Left ventricle myocardium superior (tissue), 1 donor: ENCODE results near the gene PFKL. TPM values are rescaled to one million over a fixed set of nuclear protein-coding genes. Genes with fewer than 3 reads are reported as not detected.

Experiments
- ATAC-seq: fragments of 200-7000 bp; cut with Tn5 transposase; one replicate; pipeline ENCODE4 v1.9.1; 2020; ENCODE audit warnings: mild to moderate bottlenecking, moderate library complexity
- DNase-seq: peaks from one replicate; pipeline ENCODE4 v3.0.0-alpha.2; 2020
- intact Hi-C: fragments of 100-400 bp; cut with micrococcal nuclease; formaldehyde crosslinking; loops from one replicate; pipeline ENCODE4 v1.11.0; 2022
- total RNA-seq: library from RNA; stranded (reverse); fragmentation: NEBNext Ultra II Directional; extraction: Animal tissue kit (Norgen Biotek cat#: 25700); gene quantifications from one replicate; pipeline ENCODE4 v1.2.1, GENCODE V29; 2021
- donor health status: DM: no; HTN: yes; CAD: no; lungs with severe emphysema.

The PFKL gene
- total RNA-seq, 1 donor from 2014 or later = 46.1 TPM

- ATAC-seq (peak; percentile 34), DNase-seq (no peak)
- intact Hi-C loops = no loop called here
Observed at GRCh38 chr21:44304877-44305293, 5.0 kb downstream of the PFKL start.

DNA sequence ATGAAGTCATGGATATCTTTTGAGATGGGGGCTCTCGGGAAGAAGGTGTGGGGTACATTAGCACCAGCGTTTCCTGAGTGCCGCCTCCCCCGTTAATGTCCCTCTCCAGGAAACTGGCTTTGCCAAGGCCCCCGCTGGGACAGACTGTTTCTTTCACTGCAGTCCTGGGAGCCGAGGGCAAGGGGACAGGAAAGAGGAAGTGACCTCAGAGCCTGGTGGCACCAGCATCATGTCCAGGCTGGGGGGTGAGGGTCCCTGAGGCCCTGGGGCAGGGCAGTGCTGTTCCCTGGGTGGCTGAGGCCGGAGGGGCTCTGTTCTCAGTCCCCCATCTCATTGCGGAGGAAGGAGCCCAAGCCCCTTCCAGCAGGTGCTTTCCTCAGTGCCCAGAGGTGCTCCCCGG is 5.8 kb downstream of the PFKL start:
- no peak for DNase-seq
- intact Hi-C loops = no loop called here
- ATAC-seq = no peak

GRCh38 chr21:44306936-44307704 is 7.3 kb downstream of the PFKL start:
- ATAC-seq = no peak
- DNase-seq = no peak
- intact Hi-C loops = no loop called here

DNA sequence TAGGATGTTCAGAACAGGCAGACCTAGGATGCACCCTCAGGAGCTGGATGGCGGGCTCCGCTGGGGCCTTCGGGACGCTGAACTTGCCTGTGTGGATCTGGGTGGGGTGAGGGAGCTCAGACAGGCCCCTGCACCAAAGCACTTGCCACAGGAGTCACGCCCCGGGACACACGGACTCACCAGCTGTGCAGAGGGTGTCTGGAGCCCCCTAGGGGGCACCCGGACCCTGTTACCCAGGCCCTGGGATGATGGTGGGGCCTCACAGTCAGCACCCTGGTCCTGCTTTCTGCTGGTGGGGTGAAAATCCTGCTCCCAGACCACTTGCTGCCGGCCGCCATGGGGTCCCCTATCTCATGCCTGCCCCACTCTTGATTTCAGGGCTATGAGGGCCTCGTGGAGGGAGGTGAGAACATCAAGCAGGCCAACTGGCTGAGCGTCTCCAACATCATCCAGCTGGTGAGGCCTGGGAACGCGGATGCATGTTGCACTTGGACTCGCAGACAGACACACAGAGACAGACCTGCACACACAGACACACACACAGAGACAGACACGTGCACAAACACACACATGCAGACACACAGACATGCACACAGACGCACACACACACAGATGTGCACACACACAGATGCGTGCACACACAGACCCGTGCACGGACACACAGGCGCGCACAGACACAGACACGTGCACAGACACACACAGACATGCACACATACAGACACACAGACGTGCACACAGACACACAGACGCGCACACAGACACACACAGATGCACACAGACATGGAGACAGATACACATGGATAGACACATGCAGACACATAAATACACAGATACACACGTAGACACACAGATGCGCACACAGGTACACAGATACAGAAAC is 11.0 kb downstream of the PFKL start:
- DNase-seq (no peak), ATAC-seq (no peak)
- intact Hi-C loops = no loop called here

DNA sequence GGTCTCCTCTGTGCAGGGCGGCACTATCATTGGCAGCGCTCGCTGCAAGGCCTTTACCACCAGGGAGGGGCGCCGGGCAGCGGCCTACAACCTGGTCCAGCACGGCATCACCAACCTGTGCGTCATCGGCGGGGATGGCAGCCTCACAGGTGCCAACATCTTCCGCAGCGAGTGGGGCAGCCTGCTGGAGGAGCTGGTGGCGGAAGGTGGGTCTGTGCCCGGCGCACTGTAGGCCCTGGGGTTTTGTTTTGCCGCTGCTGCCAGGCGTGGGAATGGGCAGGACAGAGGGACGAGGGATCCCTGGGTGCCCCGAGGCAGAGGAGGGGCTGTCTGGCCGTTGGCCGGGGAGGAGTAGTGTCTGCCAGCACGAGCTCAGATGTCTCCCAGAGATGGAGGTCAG is 12.2 kb downstream of the PFKL start:
- DNase-seq (no peak), ATAC-seq (no peak)
- intact Hi-C loops = no loop called here

- ATAC-seq (no peak), DNase-seq (no peak)
- intact Hi-C loops = no loop called here
Observed at GRCh38 chr21:44312716-44313115, 12.9 kb downstream of the PFKL start.

DNA sequence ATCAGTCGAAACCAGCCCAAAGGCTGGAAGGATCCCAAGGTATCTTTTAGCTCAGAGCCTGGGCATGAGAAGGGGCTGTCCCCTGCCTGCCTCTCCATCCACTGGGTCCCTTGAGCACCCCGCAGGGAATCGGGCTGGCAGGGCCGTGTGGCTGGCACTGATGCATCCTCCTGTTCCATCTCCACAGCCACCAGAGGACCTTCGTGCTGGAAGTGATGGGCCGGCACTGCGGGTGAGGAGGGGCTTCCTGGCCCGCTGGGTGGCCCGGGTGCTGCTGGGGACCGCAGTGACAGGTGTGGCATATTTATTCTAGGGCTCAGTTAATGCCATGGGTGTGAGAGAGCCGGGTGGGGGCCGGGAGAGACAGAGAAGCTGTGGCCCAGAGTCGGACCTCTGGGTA is 13.6 kb downstream of the PFKL start:
- intact Hi-C loops = no loop called here
- no peak for ATAC-seq
- no peak for DNase-seq

DNA sequence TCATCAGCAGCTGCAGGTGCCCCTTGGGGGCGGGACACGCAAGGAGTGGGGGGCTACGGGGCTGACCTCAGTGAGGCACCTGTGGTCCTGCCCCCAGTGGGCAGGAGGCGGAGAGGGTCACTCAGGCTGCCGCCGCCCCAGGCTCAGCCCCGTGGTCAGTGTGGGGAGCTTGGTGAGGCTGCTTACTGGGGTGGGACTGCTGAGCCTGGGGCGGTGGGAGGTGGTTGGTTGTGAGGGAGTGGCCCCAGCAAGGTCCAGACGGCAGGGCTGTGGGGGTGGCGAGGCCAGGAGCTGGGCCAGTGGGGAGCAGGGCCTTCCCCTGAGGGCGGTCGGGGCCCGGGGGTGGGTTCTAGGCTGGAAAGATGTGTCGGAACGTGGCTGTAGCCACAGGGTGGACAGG is 14.3 kb downstream of the PFKL start:
- DNase-seq (no peak), ATAC-seq (no peak)
- intact Hi-C loops = no loop called here

DNA sequence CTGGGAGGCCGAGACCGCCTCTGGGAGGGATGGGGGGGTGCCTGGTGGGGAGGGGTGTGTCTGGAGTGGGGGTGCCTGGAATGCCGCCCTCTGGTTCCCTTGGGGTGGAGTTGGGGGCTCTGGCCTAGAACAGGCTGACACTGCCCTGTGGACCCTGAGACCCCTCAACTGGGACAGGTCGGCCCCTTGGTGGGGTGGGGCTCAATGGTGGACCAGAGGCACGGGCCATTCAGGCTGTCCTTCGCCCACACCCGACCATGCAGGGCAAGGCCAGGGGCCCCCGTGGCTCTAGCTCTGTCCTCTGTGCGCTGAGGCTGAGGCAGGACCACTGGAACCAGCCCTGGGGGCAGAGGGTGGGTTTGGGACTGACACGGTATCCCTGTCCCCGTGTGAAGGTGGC is 14.7 kb downstream of the PFKL start:
- no peak for DNase-seq
- intact Hi-C loops = no loop called here
- no peak for ATAC-seq

DNA sequence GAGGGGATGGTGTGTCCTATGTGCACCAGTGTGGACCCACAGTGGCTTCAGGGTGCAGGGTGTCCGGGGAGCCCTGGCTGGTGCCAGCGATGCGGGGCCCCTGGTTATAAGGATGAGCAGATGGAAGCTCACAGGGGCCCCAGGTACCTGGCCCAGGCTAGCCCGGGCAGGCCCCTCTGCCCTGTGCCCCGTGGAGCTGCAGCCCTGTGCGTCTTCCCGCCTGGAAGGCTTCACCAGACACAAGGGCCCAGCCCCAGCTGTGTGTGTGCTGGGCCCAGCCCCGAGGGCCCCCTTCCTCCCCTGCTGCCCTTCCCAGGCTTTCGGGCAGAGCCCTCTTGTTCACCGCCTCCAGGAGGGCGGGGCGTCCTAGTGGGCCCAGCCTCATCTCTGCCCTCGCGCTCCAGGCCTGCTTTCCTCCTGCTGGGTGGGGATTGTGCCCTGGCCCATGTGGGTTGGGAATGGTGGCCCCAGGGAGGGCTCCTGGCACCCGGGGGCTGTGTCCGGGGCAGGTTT is 15.9 kb downstream of the PFKL start:
- ATAC-seq (no peak), DNase-seq (no peak)
- intact Hi-C loops = no loop called here

GRCh38 chr21:44316277-44316900 is 16.5 kb downstream of the PFKL start:
- intact Hi-C loops = no loop called here
- no peak for DNase-seq

GRCh38 chr21:44317241-44317782 is 17.5 kb downstream of the PFKL start:
- ATAC-seq = no peak
- intact Hi-C loops = no loop called here
- no peak for DNase-seq

More at GRCh38 chr21:44316277-44316900, 16.5 kb downstream of the PFKL start:
- no peak for ATAC-seq

GRCh38 chr21:44317871-44318270 is 18.0 kb downstream of the PFKL start:
- intact Hi-C loops = no loop called here
- ATAC-seq (no peak), DNase-seq (no peak)

DNA sequence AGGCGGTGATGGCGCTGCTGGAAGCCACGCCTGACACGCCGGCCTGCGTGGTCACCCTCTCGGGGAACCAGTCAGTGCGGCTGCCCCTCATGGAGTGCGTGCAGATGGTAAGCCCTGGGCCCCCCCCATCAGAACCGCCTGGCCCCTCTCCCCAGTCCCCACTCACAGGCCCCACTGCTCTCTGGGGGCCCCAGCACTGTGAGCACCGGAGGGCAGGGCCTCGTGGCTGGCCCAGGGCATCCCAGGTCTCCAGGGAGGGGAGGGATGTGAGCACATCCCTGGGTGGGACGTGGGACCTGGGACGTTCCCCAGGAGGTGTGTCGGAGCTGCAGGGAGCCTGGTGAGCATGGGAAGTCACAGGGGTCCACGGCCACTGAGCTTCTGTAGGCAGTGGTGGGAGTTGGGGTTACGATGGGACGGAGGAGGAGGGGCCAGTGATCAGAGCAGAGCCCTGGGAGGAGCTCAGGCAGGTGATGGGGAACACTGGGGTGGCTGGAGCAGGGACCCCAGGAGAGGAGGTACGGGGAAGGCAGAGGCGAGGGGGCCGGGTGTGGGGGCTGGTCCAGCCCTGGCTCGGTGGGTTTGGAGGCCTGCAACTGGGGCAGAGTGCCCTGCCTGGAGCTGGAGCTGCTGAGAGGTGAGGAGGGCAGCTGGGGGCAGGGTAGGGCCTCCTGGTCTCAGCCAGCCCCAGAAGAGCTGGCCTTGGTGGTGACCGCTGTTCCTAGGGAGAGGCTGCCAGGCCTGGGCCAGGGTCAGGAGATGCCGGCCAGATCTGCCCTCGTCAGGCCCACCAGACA is 18.8 kb downstream of the PFKL start:
- intact Hi-C loops = no loop called here
- DNase-seq = no peak
- ATAC-seq = no peak

- DNase-seq = no peak
- intact Hi-C loops = no loop called here
- no peak for ATAC-seq
Observed at GRCh38 chr21:44319407-44320065, 19.7 kb downstream of the PFKL start.

GRCh38 chr21:44320847-44321246 is 21.0 kb downstream of the PFKL start:
- DNase-seq (no peak), ATAC-seq (no peak)
- intact Hi-C loops = no loop called here

DNA sequence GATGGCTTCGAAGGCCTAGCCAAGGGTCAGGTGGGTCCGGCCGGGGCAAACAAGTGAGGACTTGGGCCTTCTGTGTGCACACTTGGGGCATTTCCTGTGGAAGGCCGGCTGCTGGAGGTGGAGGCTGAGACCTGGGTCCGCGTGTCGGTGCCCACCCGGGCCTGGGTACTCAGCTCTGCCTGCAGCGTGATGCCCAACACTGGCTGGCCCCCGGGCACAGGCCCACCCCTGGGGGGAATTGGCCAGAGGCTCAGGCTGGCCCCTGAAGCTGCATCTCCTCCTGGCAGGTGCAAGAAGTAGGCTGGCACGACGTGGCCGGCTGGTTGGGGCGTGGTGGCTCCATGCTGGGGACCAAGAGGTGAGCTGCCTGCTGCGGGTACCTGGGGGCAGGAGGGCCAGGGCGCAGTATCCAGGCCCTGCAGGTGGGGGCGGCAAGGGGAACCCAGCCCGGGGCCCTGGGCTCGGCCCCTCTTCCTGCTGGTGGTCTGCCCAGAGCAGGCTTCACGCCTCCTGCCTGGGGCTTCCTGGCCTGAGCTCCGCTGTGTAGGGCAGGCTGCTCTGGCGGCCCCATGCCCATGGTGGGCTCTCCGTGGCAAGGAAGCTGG is 22.1 kb downstream of the PFKL start:
- ATAC-seq (no peak), DNase-seq (no peak)
- intact Hi-C loops = no loop called here
